CD14-positive monocyte (primary cell): ENCODE data around the gene QPCT. TPM values are rescaled to one million over a fixed set of nuclear protein-coding genes. Genes with fewer than 3 reads are reported as not detected.

Experiments used
- DNase-seq, 3 donors: peaks; one replicate each; pipeline ENCODE4 v3.0.0-alpha.2; 2011 to 2022
- H2AFZ ChIP-seq: 2 replicates; pipeline ENCODE4 v1.6.0; 2012; ENCODE audit warnings: mild to moderate bottlenecking, low read depth, low read length, inconsistent platforms; ENCODE audit not compliant: insufficient read depth, poor library complexity, severe bottlenecking
- H3K27ac ChIP-seq, 2 donors: 1 replicate in 1 of 2; 2 replicates in 1 of 2; pipeline ENCODE4 v1.5.1; 2012 to 2013; ENCODE audit warnings: low read length in 2 of 2, control low read depth in 1 of 2, inconsistent platforms in 1 of 2, low read depth in 1 of 2, mild to moderate bottlenecking in 1 of 2
- H3K27me3 ChIP-seq, 2 donors: one replicate each; pipeline versions ENCODE4 v1.6.0 to v1.6.1; 2011 to 2013; ENCODE audit warnings: low read length in 2 of 2; ENCODE audit not compliant: control insufficient read depth in 2 of 2, insufficient read depth in 2 of 2
- H3K36me3 ChIP-seq, 2 donors: replicated peaks in 1 of 2; 1 replicate in 1 of 2; 2 replicates in 1 of 2; pipeline versions ENCODE4 v1.5.1 to v1.6.1; 2012 to 2013; ENCODE audit warnings: low read length in 2 of 2, control low read depth in 1 of 2, inconsistent platforms in 1 of 2, mild to moderate bottlenecking in 1 of 2; ENCODE audit not compliant: insufficient read depth in 2 of 2, control insufficient read depth in 1 of 2
- H3K4me1 ChIP-seq, 2 donors: 1 replicate in 1 of 2; 2 replicates in 1 of 2; pipeline versions ENCODE4 v1.5.1 to v1.6.1; 2012 to 2013; ENCODE audit warnings: low read length in 2 of 2, control low read depth in 1 of 2, inconsistent platforms in 1 of 2, mild to moderate bottlenecking in 1 of 2, moderate library complexity in 1 of 2; ENCODE audit not compliant: insufficient read depth in 2 of 2, control insufficient read depth in 1 of 2
- H3K4me2 ChIP-seq: replicated peaks from 2 replicates; pipeline ENCODE3; 2012; ENCODE audit warnings: low read length, moderate library complexity, mild to moderate bottlenecking; ENCODE audit not compliant: poor library complexity, severe bottlenecking; ENCODE audit errors: extremely low read depth
- H3K4me3 ChIP-seq, 3 experiments: fragments of 200-600 bp in 1 of 3; sonication (generic) in 1 of 3; replicated peaks in 1 of 3; 1 replicate in 2 of 3; 2 replicates in 1 of 3; pipeline ENCODE4 v1.5.1; 2011 to 2013; ENCODE audit warnings: low read length in 3 of 3, mild to moderate bottlenecking in 3 of 3, control low read depth in 2 of 3, low read depth in 2 of 3, inconsistent platforms in 1 of 3, moderate library complexity in 1 of 3
- H3K79me2 ChIP-seq: 2 replicates; pipeline ENCODE4 v1.6.0; 2012; ENCODE audit warnings: mild to moderate bottlenecking, control low read depth, inconsistent platforms, low read length, moderate library complexity; ENCODE audit not compliant: insufficient read depth
- H3K9ac ChIP-seq: 2 replicates; pipeline ENCODE4 v1.6.0; 2017; ENCODE audit warnings: low read length, mild to moderate bottlenecking; ENCODE audit not compliant: insufficient read depth, poor library complexity, severe bottlenecking
- H3K9me3 ChIP-seq, 2 donors: replicated peaks in 1 of 2; 1 replicate in 1 of 2; 2 replicates in 1 of 2; pipeline versions ENCODE4 v1.5.1 to v1.6.1; 2012 to 2013; ENCODE audit warnings: low read length in 2 of 2, control low read depth in 1 of 2; ENCODE audit not compliant: control insufficient read depth in 1 of 2, insufficient read depth in 1 of 2
- H4K20me1 ChIP-seq: 2 replicates; pipeline ENCODE4 v1.6.0; 2012; ENCODE audit warnings: mild to moderate bottlenecking, low read length, control low read depth, moderate library complexity; ENCODE audit not compliant: insufficient read depth
- H3K27ac Mint-ChIP-seq, 7 donors: one replicate each; pipeline ENCODE4 v1.8.0; 2020; ENCODE audit warnings: mild to moderate bottlenecking in 7 of 7, mixed read lengths in 7 of 7, moderate library complexity in 6 of 7, inconsistent platforms in 2 of 7
- H3K27me3 Mint-ChIP-seq, 3 donors: one replicate each; pipeline ENCODE4 v1.8.0; 2021 to 2022; ENCODE audit warnings: low read depth in 3 of 3, mild to moderate bottlenecking in 3 of 3, mixed read lengths in 3 of 3, moderate library complexity in 3 of 3, inconsistent platforms in 1 of 3
- H3K36me3 Mint-ChIP-seq, 2 donors: one replicate each; pipeline ENCODE4 v1.8.0; 2020; ENCODE audit warnings: mixed read lengths in 2 of 2, inconsistent platforms in 1 of 2, mild to moderate bottlenecking in 1 of 2
- H3K4me1 Mint-ChIP-seq: one replicate; pipeline ENCODE4 v1.8.0; 2020; ENCODE audit warnings: mild to moderate bottlenecking, mixed read lengths
- H3K4me3 Mint-ChIP-seq, 2 donors: one replicate each; pipeline ENCODE4 v1.8.0; 2020; ENCODE audit warnings: mild to moderate bottlenecking in 2 of 2, mixed read lengths in 2 of 2, moderate library complexity in 1 of 2
- H3K9me3 Mint-ChIP-seq, 7 donors: one replicate each; pipeline ENCODE4 v1.8.0; 2020 to 2022; ENCODE audit warnings: mixed read lengths in 7 of 7, mild to moderate bottlenecking in 6 of 7, moderate library complexity in 6 of 7, inconsistent platforms in 2 of 7
- WGBS: methylation state at CpG from one replicate; pipeline ENCODE4 v1.1.5; 2013; ENCODE audit warnings: missing lambda C conversion rate; ENCODE audit not compliant: insufficient coverage; 5-methylcytosine and 5-hydroxymethylcytosine counted together
- intact Hi-C, 2 donors: fragments of 100-400 bp; cut with micrococcal nuclease; formaldehyde crosslinking; loops; one replicate each; pipeline versions ENCODE4 v1.15.0 to v1.15.1; 2023
- polyA plus RNA-seq, 3 donors: library from polyadenylated mRNA; depleted of rRNA in 1 of 3; unstranded in 2 of 3; stranded (reverse) in 1 of 3; fragments of 300-500 nt in 2 of 3; fragments of >200 nt in 1 of 3; fragmentation: Illumina TruSeq in 2 of 3; gene quantifications; 1 replicate in 2 of 3; 2 replicates in 1 of 3; pipeline ENCODE4 v1.2.3, GENCODE V29; 2012 to 2021
- TF ChIP-seq, protein P1 (sequence below): fragments of 200-600 bp; IDR thresholded peaks from one replicate; pipeline ENCODE4 v1.8.0; 2022; ENCODE audit warnings: antibody characterized with exemption, mild to moderate bottlenecking

The QPCT gene
- polyA plus RNA-seq, 3 donors, result 54.7 to 302 (median 272) TPM

- Histone ChIP-seq H3K4me1 (peaks cover 8 to 10% of the 10 kb centered on the region in 2 donors), H2AFZ (no peak overlapping the region), H3K27me3 (no peaks in the 10 kb centered on the region), H3K9me3 (no peaks in the 10 kb centered on the region), H3K79me2 (no peaks in the 10 kb centered on the region), H3K4me3 (no peak overlapping the region), H3K36me3 (no peaks in the 10 kb centered on the region), H3K4me2 (no peak overlapping the region), H3K9ac (no peak overlapping the region), H4K20me1 (no peaks in the 10 kb centered on the region), H3K27ac (no peak overlapping the region)
- Mint-ChIP-seq H3K27me3 (peaks cover 0 to 4% (median 0%) of the 10 kb centered on the region in 3 donors), H3K9me3 (no peaks in the 10 kb centered on the region), H3K4me1 (peaks cover 14% of the 10 kb centered on the region), H3K27ac (no peak overlapping the region), H3K4me3 (no peak overlapping the region), H3K36me3 (no peaks in the 10 kb centered on the region)
- DNase-seq, result no peak
- intact Hi-C loops, result loop anchor here (10.0 kb wide), 2 partner anchors 107 to 417 kb away; no protein-coding TSS in a partner anchor
- WGBS, result 100% methylated on average over 3 of the region's 4 CpGs
- TF ChIP-seq, protein P1, sequence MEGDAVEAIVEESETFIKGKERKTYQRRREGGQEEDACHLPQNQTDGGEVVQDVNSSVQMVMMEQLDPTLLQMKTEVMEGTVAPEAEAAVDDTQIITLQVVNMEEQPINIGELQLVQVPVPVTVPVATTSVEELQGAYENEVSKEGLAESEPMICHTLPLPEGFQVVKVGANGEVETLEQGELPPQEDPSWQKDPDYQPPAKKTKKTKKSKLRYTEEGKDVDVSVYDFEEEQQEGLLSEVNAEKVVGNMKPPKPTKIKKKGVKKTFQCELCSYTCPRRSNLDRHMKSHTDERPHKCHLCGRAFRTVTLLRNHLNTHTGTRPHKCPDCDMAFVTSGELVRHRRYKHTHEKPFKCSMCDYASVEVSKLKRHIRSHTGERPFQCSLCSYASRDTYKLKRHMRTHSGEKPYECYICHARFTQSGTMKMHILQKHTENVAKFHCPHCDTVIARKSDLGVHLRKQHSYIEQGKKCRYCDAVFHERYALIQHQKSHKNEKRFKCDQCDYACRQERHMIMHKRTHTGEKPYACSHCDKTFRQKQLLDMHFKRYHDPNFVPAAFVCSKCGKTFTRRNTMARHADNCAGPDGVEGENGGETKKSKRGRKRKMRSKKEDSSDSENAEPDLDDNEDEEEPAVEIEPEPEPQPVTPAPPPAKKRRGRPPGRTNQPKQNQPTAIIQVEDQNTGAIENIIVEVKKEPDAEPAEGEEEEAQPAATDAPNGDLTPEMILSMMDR, result no peak
Measured at GRCh38 chr2:37417321-37417720, 72.9 kb downstream of the QPCT start.

DNA sequence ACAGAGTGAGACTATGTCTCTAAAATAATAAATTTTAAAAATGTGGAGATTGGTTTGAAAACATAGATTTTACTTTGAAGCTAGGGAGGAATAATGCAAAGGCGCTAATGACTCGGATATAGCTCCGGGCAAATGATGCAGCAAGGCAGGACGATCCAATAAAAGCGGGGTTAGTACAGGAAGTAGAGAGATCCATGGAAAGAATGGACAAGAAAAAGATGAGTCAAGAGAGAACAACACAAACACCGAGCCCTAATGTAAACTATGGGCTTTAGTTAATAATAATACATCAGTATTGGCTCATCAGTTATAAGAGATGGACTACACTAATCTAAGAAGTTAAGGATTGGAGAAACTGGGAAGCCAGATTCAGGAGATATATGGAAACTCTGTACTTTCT, 74.5 kb downstream of the QPCT start:
- Mint-ChIP-seq H3K4me1 (peaks cover 14% of the 10 kb centered on the region), H3K4me3 (no peak overlapping the region), H3K36me3 (no peaks in the 10 kb centered on the region), H3K27me3 (peaks cover 0 to 4% (median 0%) of the 10 kb centered on the region in 3 donors), H3K9me3 (no peaks in the 10 kb centered on the region), H3K27ac (no peak overlapping the region)
- no peak overlapping the region for H3K4me3 ChIP-seq
- no peaks in the 10 kb centered on the region for H3K9me3 ChIP-seq
- H2AFZ ChIP-seq, result no peak overlapping the region
- H3K4me2 ChIP-seq, result no peak overlapping the region
- no peak for DNase-seq
- TF ChIP-seq, protein P1, result no peak
- H3K79me2 ChIP-seq, result no peaks in the 10 kb centered on the region
- intact Hi-C loops, result loop anchor here (10.0 kb wide), 2 partner anchors 106 to 416 kb away; no protein-coding TSS in a partner anchor
- no peaks in the 10 kb centered on the region for H4K20me1 ChIP-seq
- H3K4me1 ChIP-seq, result peaks cover 8 to 10% of the 10 kb centered on the region in 2 donors
- H3K27me3 ChIP-seq, result no peaks in the 10 kb centered on the region
- 100% methylated on average over 2 of the region's 6 CpGs for WGBS
- no peaks in the 10 kb centered on the region for H3K36me3 ChIP-seq
- H3K27ac ChIP-seq, result no peak overlapping the region
- no peak overlapping the region for H3K9ac ChIP-seq
